MM.1S (cell line): ENCODE measurements around the gene PCDH9.

Source experiments
- CTCF ChIP-seq: fragments of 300-600 bp; sonication (generic); IDR thresholded peaks from 2 replicates; pipeline ENCODE4 v1.5.1; 2016; ENCODE audit warnings: antibody characterized with exemption, low read length, mixed read lengths
- EZH2 ChIP-seq: fragments of 300-600 bp; sonication (generic); optimal IDR thresholded peaks from 2 replicates; pipeline ENCODE3; 2017; ENCODE audit warnings: low read depth, mild to moderate bottlenecking, antibody characterized with exemption, low read length, mixed read lengths

- TF ChIP-seq CTCF (no peak), EZH2 (no peak)
Measured at GRCh38 chr13:67122251-67122650, 107.9 kb downstream of the PCDH9 start.
